ENCODE measurements around the gene THRB.

DNA sequence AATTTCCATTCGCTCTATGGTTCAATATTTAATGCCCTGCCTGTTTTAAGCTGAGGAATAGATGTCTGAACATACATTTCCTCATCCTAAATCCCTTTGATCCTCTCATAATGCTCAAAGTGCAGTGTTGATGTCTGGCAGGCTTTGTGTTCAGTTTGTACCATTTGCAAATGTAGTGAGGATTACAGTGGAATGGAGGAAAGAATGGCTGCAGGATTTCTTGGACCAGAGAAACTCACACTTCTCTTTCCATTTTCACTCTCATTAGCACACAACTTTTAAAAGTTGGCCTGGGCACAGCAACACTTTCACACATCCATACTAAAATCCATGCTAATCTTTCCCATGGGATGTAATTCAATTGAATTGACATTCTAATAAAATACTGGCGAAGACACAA lies 28.6 kb upstream of the THRB start:
- TF ChIP-seq, protein P1, sequence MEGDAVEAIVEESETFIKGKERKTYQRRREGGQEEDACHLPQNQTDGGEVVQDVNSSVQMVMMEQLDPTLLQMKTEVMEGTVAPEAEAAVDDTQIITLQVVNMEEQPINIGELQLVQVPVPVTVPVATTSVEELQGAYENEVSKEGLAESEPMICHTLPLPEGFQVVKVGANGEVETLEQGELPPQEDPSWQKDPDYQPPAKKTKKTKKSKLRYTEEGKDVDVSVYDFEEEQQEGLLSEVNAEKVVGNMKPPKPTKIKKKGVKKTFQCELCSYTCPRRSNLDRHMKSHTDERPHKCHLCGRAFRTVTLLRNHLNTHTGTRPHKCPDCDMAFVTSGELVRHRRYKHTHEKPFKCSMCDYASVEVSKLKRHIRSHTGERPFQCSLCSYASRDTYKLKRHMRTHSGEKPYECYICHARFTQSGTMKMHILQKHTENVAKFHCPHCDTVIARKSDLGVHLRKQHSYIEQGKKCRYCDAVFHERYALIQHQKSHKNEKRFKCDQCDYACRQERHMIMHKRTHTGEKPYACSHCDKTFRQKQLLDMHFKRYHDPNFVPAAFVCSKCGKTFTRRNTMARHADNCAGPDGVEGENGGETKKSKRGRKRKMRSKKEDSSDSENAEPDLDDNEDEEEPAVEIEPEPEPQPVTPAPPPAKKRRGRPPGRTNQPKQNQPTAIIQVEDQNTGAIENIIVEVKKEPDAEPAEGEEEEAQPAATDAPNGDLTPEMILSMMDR (IDR thresholded peaks at IDR 0.05), result no peak
- TF ChIP-seq POLR2A (IDR thresholded peaks at IDR 0.05) (no peak), POLR2AphosphoS5 (IDR thresholded peaks at IDR 0.05) (no peak), EP300 (IDR thresholded peaks at IDR 0.05) (no peak)
